HUES6 (cell line): ENCODE results near the gene TMCO4.
A peak's percentile ranks its signal among the peaks of the same experiment; 100 is the strongest.

ENCODE experiments used
- H3K27ac ChIP-seq: 2 replicates; pipeline ENCODE4 v1.7.0; 2013; ENCODE audit warnings: low read depth, mild to moderate bottlenecking, low read length, inconsistent platforms
- H3K27me3 ChIP-seq: 2 replicates; pipeline ENCODE4 v1.6.1; 2013; ENCODE audit warnings: low read length; ENCODE audit not compliant: control insufficient read depth, insufficient read depth
- H3K36me3 ChIP-seq: 2 replicates; pipeline ENCODE4 v1.6.1; 2013; ENCODE audit warnings: low read length; ENCODE audit not compliant: control insufficient read depth, insufficient read depth
- H3K4me1 ChIP-seq: 2 replicates; pipeline ENCODE4 v1.6.1; 2013; ENCODE audit warnings: low read length; ENCODE audit not compliant: control insufficient read depth, insufficient read depth
- H3K4me3 ChIP-seq: 2 replicates; pipeline ENCODE4 v1.5.1; 2013; ENCODE audit warnings: low read depth, low read length
- H3K9ac ChIP-seq: one replicate; pipeline ENCODE4 v1.6.1; 2013; ENCODE audit warnings: mild to moderate bottlenecking, low read length
- H3K9me3 ChIP-seq: 2 replicates; pipeline ENCODE4 v1.6.1; 2013; ENCODE audit warnings: low read depth, low read length; ENCODE audit not compliant: control insufficient read depth, insufficient read depth

TMCO4 gene

GRCh38 chr1:19665186-19665495 is 134.6 kb downstream of the TMCO4 start:
- H3K4me3 ChIP-seq: peak overlapping the region; percentile 38
- H3K4me1 ChIP-seq: no peaks in the 10 kb centered on the region
- H3K27me3 ChIP-seq: peaks cover 80% of the 10 kb centered on the region
- no peaks in the 10 kb centered on the region for H3K36me3 ChIP-seq
- no peak overlapping the region for H3K27ac ChIP-seq
- no peak overlapping the region for H3K9ac ChIP-seq
- no peaks in the 10 kb centered on the region for H3K9me3 ChIP-seq

GRCh38 chr1:19664453-19665185 is 135.1 kb downstream of the TMCO4 start, which contains the start of gene HTR6:
Gene HTR6 (plus strand): TSS chr1:19664875. CDS start chr1:19665754, 879 bp downstream.
- H3K4me1 ChIP-seq: no peaks in the 10 kb centered on the region
- H3K27me3 ChIP-seq: peaks cover 74% of the 10 kb centered on the region
- no peaks in the 10 kb centered on the region for H3K9me3 ChIP-seq
- no peak within 1 kb of the TSS for H3K9ac ChIP-seq
- no peaks in the 10 kb centered on the region for H3K36me3 ChIP-seq
- H3K27ac ChIP-seq: no peak within 1 kb of the TSS
- H3K4me3 ChIP-seq: peak within 1 kb of the TSS; percentile 38

- Histone ChIP-seq H3K36me3 (no peaks in the 10 kb centered on the region), H3K4me1 (no peaks in the 10 kb centered on the region), H3K27me3 (peaks cover 52% of the 10 kb centered on the region), H3K9ac (no peak overlapping the region), H3K27ac (no peak overlapping the region), H3K4me3 (no peak overlapping the region), H3K9me3 (no peaks in the 10 kb centered on the region)
Measured at GRCh38 chr1:19662313-19662712, 137.4 kb downstream of the TMCO4 start.

DNA sequence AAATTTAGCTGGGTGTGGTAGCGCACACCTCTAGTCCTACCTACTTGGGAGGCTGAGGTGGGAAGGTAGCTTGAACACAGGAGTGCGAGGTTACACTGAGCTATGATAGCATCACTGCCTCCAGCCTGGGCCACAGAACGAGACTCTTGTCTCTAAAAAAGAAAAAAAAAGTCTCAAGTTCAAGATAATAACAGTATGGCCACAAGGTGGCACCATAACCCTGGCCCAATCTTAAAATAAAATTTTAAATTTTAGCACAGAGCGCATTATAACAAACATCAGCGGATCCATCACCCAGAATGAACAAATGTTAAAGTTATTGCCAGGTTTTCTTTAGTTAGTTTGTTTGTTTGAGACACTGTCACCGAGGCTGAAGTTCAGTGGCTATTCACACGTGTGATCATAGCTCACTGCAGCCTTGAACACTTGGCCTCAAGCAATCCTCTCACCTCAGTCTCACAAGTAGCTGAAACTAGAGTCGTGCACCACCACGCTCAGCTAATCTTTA is 137.9 kb downstream of the TMCO4 start:
- Histone ChIP-seq H3K9me3 (no peaks in the 10 kb centered on the region), H3K36me3 (no peaks in the 10 kb centered on the region), H3K4me1 (no peaks in the 10 kb centered on the region), H3K9ac (no peak overlapping the region), H3K4me3 (no peak overlapping the region), H3K27ac (no peak overlapping the region), H3K27me3 (peaks cover 47% of the 10 kb centered on the region)

- Histone ChIP-seq H3K27ac (no peak overlapping the region), H3K4me1 (peaks cover 11% of the 10 kb centered on the region; the same call in 1 of the 2 replicates), H3K27me3 (peaks cover 13% of the 10 kb centered on the region), H3K4me3 (no peak overlapping the region), H3K9ac (no peak overlapping the region), H3K36me3 (no peaks in the 10 kb centered on the region), H3K9me3 (no peaks in the 10 kb centered on the region)
Measured at GRCh38 chr1:19658186-19658585, 141.5 kb downstream of the TMCO4 start.

GRCh38 chr1:19657511-19657910 is 142.2 kb downstream of the TMCO4 start:
- H3K36me3 ChIP-seq: no peaks in the 10 kb centered on the region
- H3K27ac ChIP-seq: no peak overlapping the region
- H3K9me3 ChIP-seq: no peaks in the 10 kb centered on the region
- H3K4me3 ChIP-seq: no peak overlapping the region
- H3K27me3 ChIP-seq: peaks cover 7% of the 10 kb centered on the region
- H3K9ac ChIP-seq: no peak overlapping the region
- peaks cover 11% of the 10 kb centered on the region; the same call in 1 of the 2 replicates for H3K4me1 ChIP-seq

DNA sequence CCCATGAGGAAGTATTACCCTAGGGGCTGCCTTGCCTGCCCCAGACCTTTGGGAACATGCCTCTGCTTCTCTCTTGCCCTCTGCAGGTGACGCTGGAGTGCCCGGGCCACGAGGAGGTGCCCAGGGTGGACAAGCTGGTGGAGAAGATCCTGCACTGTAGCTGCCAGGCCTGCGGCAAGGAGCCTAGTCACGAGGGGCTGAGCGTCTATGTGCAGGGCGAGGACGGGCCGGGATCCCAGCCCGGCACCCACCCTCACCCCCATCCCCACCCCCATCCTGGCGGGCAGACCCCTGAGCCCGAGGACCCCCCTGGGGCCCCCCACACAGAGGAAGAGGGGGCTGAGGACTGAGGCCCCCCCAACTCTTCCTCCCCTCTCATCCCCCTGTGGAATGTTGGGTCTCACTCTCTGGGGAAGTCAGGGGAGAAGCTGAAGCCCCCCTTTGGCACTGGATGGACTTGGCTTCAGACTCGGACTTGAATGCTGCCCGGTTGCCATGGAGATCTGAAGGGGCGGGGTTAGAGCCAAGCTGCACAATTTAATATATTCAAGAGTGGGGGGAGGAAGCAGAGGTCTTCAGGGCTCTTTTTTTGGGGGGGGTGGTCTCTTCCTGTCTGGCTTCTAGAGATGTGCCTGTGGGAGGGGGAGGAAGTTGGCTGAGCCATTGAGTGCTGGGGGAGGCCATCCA is 142.8 kb downstream of the TMCO4 start:
- H3K9me3 ChIP-seq: no peaks in the 10 kb centered on the region
- H3K27me3 ChIP-seq: peaks cover 2% of the 10 kb centered on the region
- H3K9ac ChIP-seq: no peak overlapping the region
- peaks cover 11% of the 10 kb centered on the region; the same call in 1 of the 2 replicates for H3K4me1 ChIP-seq
- no peak overlapping the region for H3K27ac ChIP-seq
- H3K4me3 ChIP-seq: no peak overlapping the region
- H3K36me3 ChIP-seq: no peaks in the 10 kb centered on the region

- no peak overlapping the region for H3K9ac ChIP-seq
- H3K27me3 ChIP-seq: no peaks in the 10 kb centered on the region
- H3K4me3 ChIP-seq: no peak overlapping the region
- no peak overlapping the region for H3K27ac ChIP-seq
- H3K9me3 ChIP-seq: no peaks in the 10 kb centered on the region
- peaks cover 11% of the 10 kb centered on the region; the same call in 1 of the 2 replicates for H3K4me1 ChIP-seq
- no peaks in the 10 kb centered on the region for H3K36me3 ChIP-seq
Measured at GRCh38 chr1:19656134-19656779, 143.5 kb downstream of the TMCO4 start.

GRCh38 chr1:19655718-19656080 is 144.0 kb downstream of the TMCO4 start:
- H3K36me3 ChIP-seq: no peaks in the 10 kb centered on the region
- H3K27ac ChIP-seq: no peak overlapping the region
- H3K4me1 ChIP-seq: peaks cover 15% of the 10 kb centered on the region; the same call in 1 of the 2 replicates
- H3K9me3 ChIP-seq: no peaks in the 10 kb centered on the region
- H3K27me3 ChIP-seq: no peaks in the 10 kb centered on the region
- H3K9ac ChIP-seq: no peak overlapping the region
- H3K4me3 ChIP-seq: no peak overlapping the region

GRCh38 chr1:19654886-19655717 is 144.6 kb downstream of the TMCO4 start:
- no peaks in the 10 kb centered on the region for H3K36me3 ChIP-seq
- H3K9me3 ChIP-seq: no peaks in the 10 kb centered on the region
- no peak overlapping the region for H3K4me3 ChIP-seq
- no peaks in the 10 kb centered on the region for H3K27me3 ChIP-seq
- H3K4me1 ChIP-seq: peaks cover 16% of the 10 kb centered on the region; the same call in 1 of the 2 replicates
- H3K9ac ChIP-seq: no peak overlapping the region
- H3K27ac ChIP-seq: peak overlapping the region; percentile 80; the same call in 1 of the 2 replicates
